Activated CD4-positive, alpha-beta T cell treated with anti-CD3 and anti-CD28 coated beads, Interleukin-2, amount 10 ng/mL, durations not matched to agents 24 days and 14 days (primary cell): Measurements from ENCODE around the gene AFAP1. TPM values are rescaled to one million over a fixed set of nuclear protein-coding genes. Genes with fewer than 3 reads are reported as not detected.
"Not testable (repeated sequence)": the region's sequence is repeated elsewhere in the genome, so short reads cannot be mapped to it uniquely, and the experiment has no call there.

Source experiments
- DNase-seq: peaks from one replicate; pipeline ENCODE4 v3.0.0; 2022
- H3K27ac Mint-ChIP-seq: one replicate; pipeline ENCODE4 v1.8.0; 2022; ENCODE audit warnings: mild to moderate bottlenecking, mixed read lengths
- H3K27me3 Mint-ChIP-seq: one replicate; pipeline ENCODE4 v1.8.0; 2022; ENCODE audit warnings: mixed read lengths
- H3K36me3 Mint-ChIP-seq: one replicate; pipeline ENCODE4 v1.8.0; 2022; ENCODE audit warnings: low read depth, mild to moderate bottlenecking, mixed read lengths
- H3K4me1 Mint-ChIP-seq: one replicate; pipeline ENCODE4 v1.8.0; 2021; ENCODE audit warnings: mixed read lengths
- H3K4me3 Mint-ChIP-seq: one replicate; pipeline ENCODE4 v1.8.0; 2022; ENCODE audit warnings: mild to moderate bottlenecking, moderate library complexity, mixed read lengths
- H3K9me3 Mint-ChIP-seq: one replicate; pipeline ENCODE4 v1.8.0; 2021; ENCODE audit warnings: mixed read lengths
- intact Hi-C: fragments of 100-400 bp; cut with micrococcal nuclease; formaldehyde crosslinking; loops from one replicate; pipeline ENCODE4 v1.15.1; 2023
- total RNA-seq: library from RNA; stranded (reverse); gene quantifications from 2 replicates; pipeline ENCODE4 v1.2.3, GENCODE V29; 2022

Gene AFAP1
- total RNA-seq, 1 donor from 2014 or later, result 37.6 TPM

DNA sequence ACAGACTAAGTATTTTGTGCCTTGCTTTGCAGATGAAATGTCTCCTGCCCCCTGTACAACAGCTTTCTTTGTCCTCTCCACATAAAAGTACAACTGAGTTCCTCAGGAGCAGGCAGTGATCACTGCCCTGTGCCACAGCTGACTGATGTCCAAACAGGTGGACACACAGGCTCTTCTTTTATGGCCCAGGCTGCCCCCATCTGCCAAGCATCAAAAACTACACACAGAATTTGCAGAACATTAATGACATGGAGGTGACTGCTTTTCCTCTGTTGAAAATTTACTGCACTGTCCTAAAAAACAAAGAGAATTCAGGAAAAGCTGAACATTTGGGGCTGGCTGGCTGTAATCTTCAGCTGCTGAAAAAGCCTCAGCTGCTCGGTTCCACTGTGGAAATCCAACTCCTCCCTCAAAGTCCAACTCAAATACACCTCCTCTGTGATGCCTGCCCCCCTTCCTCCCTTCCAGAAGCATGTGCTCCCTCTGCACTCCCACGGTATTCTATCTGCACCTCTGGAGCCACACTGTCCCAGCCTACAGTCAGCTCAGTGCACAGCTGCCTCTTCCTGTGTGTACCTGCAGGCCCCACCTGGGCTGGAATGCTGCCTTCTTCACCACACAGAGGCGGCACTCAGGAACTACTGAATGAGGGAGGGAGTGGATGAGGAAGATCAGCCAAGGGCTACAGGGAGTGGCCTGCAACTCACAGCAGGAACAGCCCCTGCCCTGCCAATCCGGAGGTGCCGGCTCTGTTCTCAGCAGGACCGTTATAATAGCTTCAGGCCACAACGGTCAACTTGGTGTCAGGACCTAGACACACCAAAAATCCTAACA lies 10.3 kb downstream of the AFAP1 start:
- no peak overlapping the region for H3K4me3 Mint-ChIP-seq
- H3K27me3 Mint-ChIP-seq, result no peaks in the 10 kb centered on the region
- intact Hi-C loops, result no loop called here
- DNase-seq, result no peak
- H3K36me3 Mint-ChIP-seq, result peaks cover 4% of the 10 kb centered on the region
- H3K9me3 Mint-ChIP-seq, result no peaks in the 10 kb centered on the region
- H3K4me1 Mint-ChIP-seq, result peaks cover 17% of the 10 kb centered on the region
- H3K27ac Mint-ChIP-seq, result no peak overlapping the region

DNA sequence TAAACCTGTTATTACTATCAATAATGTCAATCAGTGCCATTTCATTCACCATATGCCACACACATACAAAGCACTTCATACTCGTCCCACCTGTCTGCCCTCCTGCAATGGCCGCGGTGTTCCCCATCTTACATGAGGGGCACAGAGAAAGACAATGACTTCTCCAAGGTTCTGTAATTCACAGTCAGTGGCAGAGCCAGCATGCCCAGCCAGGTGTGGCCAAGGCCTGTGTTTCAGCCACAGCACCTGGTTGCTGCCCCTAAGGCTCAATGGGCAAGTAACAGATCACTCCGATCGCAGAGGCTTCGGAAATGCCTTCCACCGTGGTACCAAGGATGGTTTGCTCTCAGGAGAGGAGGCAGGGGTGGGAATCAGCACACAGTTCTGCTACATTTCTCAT lies 10.9 kb downstream of the AFAP1 start:
- H3K27me3 Mint-ChIP-seq, result no peaks in the 10 kb centered on the region
- no peak overlapping the region for H3K4me3 Mint-ChIP-seq
- H3K9me3 Mint-ChIP-seq, result no peaks in the 10 kb centered on the region
- H3K4me1 Mint-ChIP-seq, result peaks cover 17% of the 10 kb centered on the region
- DNase-seq, result no peak
- intact Hi-C loops, result no loop called here
- H3K27ac Mint-ChIP-seq, result no peak overlapping the region
- H3K36me3 Mint-ChIP-seq, result peaks cover 4% of the 10 kb centered on the region

DNA sequence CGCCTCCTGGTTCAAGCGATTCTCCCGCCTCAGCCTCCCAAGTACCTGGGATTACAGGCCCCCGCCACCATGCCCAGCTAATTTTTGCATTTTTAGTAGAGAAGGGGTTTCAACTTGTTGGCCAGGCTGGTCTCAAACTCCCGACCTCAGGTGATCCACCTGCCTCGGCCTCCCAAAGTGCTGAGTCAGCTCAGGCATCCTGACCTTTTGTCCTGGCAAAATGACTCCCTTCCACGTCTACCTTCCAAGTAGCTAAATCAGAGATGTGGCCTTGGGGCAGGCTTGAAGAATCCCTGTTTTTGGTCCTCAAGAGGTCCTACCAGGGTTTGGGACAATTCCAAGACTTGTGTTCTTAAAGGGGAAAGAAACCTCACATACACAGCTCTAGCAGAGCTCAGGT lies 12.8 kb downstream of the AFAP1 start:
- Mint-ChIP-seq H3K27me3 (no peaks in the 10 kb centered on the region), H3K4me1 (peaks cover 18% of the 10 kb centered on the region), H3K27ac (no peak overlapping the region), H3K36me3 (peaks cover 1% of the 10 kb centered on the region), H3K4me3 (no peak overlapping the region), H3K9me3 (no peaks in the 10 kb centered on the region)
- intact Hi-C loops, result no loop called here
- no peak for DNase-seq

DNA sequence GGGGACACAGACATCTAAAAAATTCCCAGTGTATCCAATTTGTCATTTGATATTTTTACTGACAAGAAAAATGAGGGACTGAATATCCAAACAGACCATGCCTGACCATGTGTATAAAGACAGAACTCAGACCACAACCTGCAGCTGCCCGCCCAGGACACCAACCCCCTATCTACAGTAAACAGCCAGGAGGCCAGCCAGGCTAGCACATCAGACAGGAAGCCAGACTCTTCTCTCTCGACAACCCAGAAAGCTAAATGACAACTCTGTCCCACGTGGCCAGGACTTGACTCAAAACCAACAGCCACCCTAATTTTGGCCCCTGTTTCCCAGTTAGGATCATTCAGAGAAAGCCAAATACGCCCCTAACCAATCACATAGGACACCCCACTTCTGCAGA lies 15.1 kb downstream of the AFAP1 start:
- no peak overlapping the region for H3K27ac Mint-ChIP-seq
- H3K9me3 Mint-ChIP-seq, result no peaks in the 10 kb centered on the region
- peaks cover 1% of the 10 kb centered on the region for H3K36me3 Mint-ChIP-seq
- no peaks in the 10 kb centered on the region for H3K27me3 Mint-ChIP-seq
- peaks cover 15% of the 10 kb centered on the region for H3K4me1 Mint-ChIP-seq
- no peak overlapping the region for H3K4me3 Mint-ChIP-seq
- DNase-seq, result no peak
- intact Hi-C loops, result no loop called here

DNA sequence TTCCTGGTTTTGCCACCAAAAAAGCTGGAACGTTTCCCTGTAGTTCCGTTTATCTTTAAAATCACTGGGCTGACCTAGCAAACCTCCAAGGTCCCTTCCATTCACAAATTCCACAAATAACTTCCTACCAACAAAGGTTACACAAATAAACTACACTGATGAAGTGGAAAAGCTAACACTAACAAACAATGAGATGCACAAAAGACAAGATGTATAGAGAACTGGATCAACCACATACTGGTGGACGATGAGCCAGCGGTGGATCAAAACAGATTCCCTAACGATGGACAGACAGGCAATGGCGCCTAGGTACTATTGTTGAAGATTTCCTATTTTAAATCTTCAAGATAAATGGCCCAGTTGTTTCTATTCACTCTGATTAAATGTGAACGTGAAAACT lies 15.5 kb downstream of the AFAP1 start:
- Mint-ChIP-seq H3K4me3 (no peak overlapping the region), H3K36me3 (peaks cover 1% of the 10 kb centered on the region), H3K9me3 (no peaks in the 10 kb centered on the region), H3K27ac (no peak overlapping the region), H3K27me3 (no peaks in the 10 kb centered on the region), H3K4me1 (peaks cover 13% of the 10 kb centered on the region)
- DNase-seq, result no peak
- intact Hi-C loops, result no loop called here

DNA sequence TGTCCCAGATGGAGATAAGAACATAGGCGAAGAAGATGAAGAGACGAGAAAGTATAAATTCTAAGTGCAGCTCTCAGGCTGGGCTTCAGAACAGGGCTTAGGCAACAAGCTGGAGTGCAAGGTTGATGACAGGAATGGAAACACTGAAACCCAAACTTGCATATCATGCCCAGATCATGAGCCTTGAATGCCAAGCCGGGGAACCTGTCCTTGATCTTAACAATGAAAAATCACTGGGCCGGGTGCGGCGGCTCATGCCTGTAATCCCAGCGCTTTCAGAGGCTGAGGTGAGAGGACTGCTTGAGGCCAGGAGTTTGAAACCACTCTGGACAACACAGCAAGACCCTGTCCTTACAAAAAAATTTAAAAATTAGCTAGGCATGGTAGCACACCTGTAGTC lies 17.2 kb downstream of the AFAP1 start:
- Mint-ChIP-seq H3K27ac (no peak overlapping the region), H3K4me1 (peaks cover 13% of the 10 kb centered on the region), H3K4me3 (no peak overlapping the region), H3K9me3 (no peaks in the 10 kb centered on the region), H3K27me3 (no peaks in the 10 kb centered on the region), H3K36me3 (no peaks in the 10 kb centered on the region)
- no peak for DNase-seq
- intact Hi-C loops, result no loop called here

DNA sequence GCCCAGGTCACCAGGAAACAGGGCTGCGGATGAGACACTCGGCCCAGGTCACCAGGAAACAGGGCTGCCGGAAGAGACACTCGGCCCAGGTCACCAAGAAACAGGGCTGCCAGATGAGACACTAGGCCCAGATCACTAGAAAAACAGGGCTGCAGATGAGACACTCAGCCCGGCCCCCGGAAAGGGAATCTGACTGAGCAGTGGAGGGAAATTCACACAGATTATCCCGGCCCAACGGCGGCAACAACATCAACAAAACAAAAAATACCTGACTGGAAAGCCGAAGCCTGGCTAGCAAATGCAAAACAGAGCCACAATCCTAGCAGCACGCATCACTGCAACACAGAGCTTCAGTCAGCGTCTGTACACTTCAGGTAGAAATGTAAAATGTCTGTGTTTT lies 20.7 kb downstream of the AFAP1 start:
- H3K36me3 Mint-ChIP-seq, result peaks cover 2% of the 10 kb centered on the region
- H3K4me1 Mint-ChIP-seq, result peaks cover 14% of the 10 kb centered on the region
- no peaks in the 10 kb centered on the region for H3K27me3 Mint-ChIP-seq
- no peak overlapping the region for H3K27ac Mint-ChIP-seq
- DNase-seq, result no peak
- no peak overlapping the region for H3K4me3 Mint-ChIP-seq
- intact Hi-C loops, result no loop called here
- H3K9me3 Mint-ChIP-seq, result no peaks in the 10 kb centered on the region

DNA sequence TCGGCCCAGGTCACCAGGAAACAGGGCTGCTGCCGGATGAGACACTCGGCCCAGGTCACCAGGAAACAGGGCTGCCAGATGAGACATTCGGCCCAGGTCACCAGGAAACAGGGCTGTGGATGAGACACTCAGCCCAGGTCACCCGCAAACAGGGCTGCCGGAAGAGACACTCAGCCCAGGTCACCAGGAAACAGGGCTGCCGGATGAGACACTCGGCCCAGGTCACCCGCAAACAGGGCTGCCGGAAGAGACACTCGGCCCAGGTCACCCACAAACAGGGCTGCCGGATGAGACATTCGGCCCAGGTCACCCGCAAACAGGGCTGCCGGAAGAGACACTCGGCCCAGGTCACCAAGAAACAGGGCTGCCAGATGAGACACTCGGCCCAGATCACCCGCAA lies 21.5 kb downstream of the AFAP1 start:
- intact Hi-C loops, DNase-seq, H3K4me3 Mint-ChIP-seq, H3K27ac Mint-ChIP-seq, H3K9me3 Mint-ChIP-seq, H3K27me3 Mint-ChIP-seq, H3K36me3 Mint-ChIP-seq: not testable (repeated sequence)
- peaks cover 12% of the 10 kb centered on the region for H3K4me1 Mint-ChIP-seq

DNA sequence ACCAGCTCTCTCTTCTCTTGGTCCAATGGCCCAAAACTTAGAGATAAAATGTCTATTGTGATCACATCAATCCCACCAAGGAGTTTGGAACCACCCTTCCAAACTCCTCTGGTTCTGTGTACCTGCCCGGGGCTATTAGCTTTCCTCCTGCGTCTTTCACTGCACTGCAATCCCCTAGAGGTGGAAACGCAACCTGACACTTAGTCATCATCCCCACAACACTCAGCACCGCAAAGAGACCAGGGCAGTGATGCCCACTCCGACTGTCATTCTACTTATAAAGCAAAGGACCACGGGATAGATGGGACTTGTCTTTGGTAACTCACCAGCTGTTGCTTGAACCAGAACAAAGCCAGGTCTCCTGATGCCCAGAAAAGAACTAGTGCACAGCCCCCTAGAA lies 22.0 kb downstream of the AFAP1 start:
- intact Hi-C loops, result no loop called here
- H3K27ac Mint-ChIP-seq, result no peak overlapping the region
- H3K4me3 Mint-ChIP-seq, result no peak overlapping the region

DNA sequence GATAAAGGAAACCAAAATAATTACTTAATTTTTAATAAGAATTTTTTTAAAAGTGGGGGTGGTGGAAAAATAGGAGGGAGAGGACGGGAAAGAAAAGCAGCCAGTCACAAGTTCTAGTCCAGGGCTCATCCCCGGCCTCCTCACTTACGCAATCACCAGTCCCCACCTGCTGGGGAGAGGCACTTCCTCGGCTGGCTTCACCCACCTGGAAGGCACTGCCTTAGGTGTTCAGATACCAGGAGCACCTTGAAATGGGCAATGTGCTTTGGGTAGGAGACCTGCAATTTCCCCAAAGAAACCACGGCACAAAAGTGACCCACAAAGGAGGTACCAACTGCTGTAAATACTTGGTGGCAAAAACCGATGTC lies 23.8 kb downstream of the AFAP1 start:
- intact Hi-C loops, result no loop called here
- no peaks in the 10 kb centered on the region for H3K27me3 Mint-ChIP-seq
- H3K27ac Mint-ChIP-seq, result no peak overlapping the region
- DNase-seq, result no peak
- H3K4me1 Mint-ChIP-seq, result peaks cover 12% of the 10 kb centered on the region
- peaks cover 2% of the 10 kb centered on the region for H3K36me3 Mint-ChIP-seq
- no peak overlapping the region for H3K4me3 Mint-ChIP-seq
- H3K9me3 Mint-ChIP-seq, result no peaks in the 10 kb centered on the region

More for the DNA sequence above, 22.0 kb downstream of the AFAP1 start:
- no peaks in the 10 kb centered on the region for H3K9me3 Mint-ChIP-seq
- H3K4me1 Mint-ChIP-seq, result peaks cover 12% of the 10 kb centered on the region
- DNase-seq, result no peak
- H3K36me3 Mint-ChIP-seq, result peaks cover 2% of the 10 kb centered on the region
- no peaks in the 10 kb centered on the region for H3K27me3 Mint-ChIP-seq

DNA sequence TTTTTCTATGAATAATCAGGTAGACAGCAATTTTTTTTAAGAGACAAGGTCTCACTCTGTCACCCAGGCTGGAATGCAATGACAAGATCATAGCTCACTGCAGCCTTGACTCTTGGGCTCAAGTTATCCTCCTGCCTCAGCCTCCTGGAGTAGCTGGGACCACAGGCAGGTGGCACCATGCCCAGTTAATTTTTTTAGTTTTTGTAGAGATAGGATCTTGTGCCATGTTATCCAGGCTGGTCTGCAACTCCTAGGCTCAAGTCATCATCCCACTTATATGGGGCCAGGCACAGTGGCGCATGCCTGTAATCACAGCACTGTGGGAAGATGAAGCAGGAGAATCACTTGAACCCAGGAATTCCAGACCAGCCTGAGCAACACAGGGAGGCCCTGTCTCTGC lies 26.8 kb downstream of the AFAP1 start:
- Mint-ChIP-seq H3K4me3 (no peak overlapping the region), H3K36me3 (peaks cover 2% of the 10 kb centered on the region), H3K27ac (no peak overlapping the region), H3K4me1 (peaks cover 24% of the 10 kb centered on the region), H3K9me3 (no peaks in the 10 kb centered on the region), H3K27me3 (no peaks in the 10 kb centered on the region)
- DNase-seq, result no peak
- intact Hi-C loops, result no loop called here

DNA sequence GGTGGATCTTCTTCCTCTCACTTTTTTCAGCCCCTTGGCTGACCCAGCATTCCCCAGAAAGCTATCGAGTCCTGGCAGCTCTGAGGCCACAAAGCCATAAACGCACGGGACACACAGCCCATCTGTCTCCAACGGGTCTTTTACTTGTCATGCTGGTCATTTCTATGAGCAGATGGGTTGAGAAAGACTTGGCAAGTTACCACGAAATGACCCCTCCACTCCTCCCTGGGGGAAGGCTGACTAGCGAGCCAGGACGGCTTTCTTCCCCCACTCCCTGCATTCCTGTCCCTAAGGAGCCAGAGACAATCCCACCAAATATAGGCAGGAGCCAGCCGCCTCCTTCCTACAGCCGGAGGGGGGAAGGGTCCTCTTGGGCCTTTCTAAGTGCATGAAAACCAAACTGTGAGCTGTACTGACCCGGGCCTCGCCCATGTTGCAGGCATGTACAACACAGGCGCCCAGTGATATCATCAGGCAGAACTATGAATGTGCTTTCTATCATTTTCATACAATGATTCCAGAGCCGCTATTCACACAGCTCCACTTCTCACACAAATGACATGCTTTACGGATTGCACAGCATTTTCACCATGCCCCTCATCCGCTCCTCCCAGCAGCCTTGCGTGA lies 28.6 kb downstream of the AFAP1 start:
- DNase-seq, result no peak
- peaks cover 5% of the 10 kb centered on the region for H3K36me3 Mint-ChIP-seq
- intact Hi-C loops, result no loop called here

DNA sequence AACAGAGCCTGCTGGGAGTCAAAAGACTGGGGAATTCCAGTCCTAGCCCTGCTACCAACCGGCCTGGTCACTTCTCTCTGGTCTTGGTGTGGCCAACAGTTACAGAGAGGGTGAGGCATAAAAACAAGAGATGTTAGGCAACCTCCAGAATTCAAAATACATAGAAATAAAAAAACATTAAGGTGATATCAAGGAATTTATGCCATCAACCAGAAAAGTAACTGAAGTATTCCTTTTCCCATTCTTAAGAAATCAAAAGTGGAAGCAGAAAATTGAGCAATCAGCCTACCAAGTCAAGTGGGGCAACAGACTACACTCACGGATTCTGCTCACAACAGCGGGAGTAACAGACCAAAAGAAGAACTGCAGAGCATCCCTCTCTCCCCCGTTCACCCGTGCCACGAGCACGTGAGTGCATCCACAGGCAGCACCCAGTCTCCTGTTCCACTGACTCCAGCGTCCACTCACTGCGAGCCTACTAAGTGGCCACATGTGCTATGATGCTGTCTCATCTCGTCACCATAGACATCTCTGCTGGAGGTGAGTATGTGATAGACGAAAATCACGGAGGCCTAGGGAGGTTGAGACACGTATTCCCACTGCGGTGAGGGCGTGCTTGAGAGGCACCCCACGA lies 29.3 kb downstream of the AFAP1 start:
- Mint-ChIP-seq H3K4me1 (peaks cover 19% of the 10 kb centered on the region), H3K4me3 (no peak overlapping the region), H3K9me3 (no peaks in the 10 kb centered on the region), H3K36me3 (peaks cover 5% of the 10 kb centered on the region), H3K27ac (no peak overlapping the region), H3K27me3 (no peaks in the 10 kb centered on the region)
- intact Hi-C loops, result no loop called here
- DNase-seq, result no peak

More for the DNA sequence above, 28.6 kb downstream of the AFAP1 start:
- Mint-ChIP-seq H3K9me3 (no peaks in the 10 kb centered on the region), H3K27ac (no peak overlapping the region), H3K4me1 (peaks cover 22% of the 10 kb centered on the region), H3K27me3 (no peaks in the 10 kb centered on the region), H3K4me3 (no peak overlapping the region)

DNA sequence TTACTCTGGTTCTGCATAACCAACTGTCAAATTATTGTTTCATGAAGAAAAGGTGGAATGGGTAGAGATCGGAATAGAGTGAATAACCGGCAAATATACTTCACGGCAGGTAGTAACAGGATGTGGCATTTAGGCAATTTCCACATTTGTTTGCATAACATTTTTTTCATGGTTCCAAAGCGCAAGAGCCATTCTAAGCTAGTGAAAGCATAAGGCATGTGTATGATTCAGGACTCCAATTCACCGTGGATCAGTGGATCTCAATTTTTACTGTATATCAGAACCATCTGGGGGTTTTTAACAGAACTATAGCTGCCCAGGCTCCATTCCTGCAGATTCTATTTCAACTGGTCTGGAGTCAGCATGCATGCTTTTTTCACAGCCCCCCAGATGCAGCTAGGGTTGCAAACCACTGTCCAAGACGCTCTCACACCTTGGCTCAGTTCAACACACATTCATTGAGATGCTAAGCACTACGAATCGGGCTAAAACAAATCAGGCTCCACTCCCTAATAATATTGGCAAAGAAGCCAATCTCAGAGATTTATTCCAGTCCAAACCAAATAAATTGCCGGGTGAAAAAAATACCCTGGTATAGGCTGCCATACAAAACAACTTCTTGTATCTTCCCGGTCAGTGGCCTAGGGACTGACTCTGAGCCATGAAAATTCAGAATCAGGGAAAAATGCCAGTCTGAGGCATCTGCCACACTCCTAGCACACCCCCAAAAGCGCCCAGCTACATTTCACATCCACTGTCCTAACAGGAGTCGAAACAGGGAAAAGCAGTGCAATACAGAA lies 30.0 kb downstream of the AFAP1 start:
- no peak overlapping the region for H3K27ac Mint-ChIP-seq
- DNase-seq, result no peak
- peaks cover 3% of the 10 kb centered on the region for H3K36me3 Mint-ChIP-seq
- peaks cover 14% of the 10 kb centered on the region for H3K4me1 Mint-ChIP-seq
- H3K9me3 Mint-ChIP-seq, result no peaks in the 10 kb centered on the region
- H3K27me3 Mint-ChIP-seq, result no peaks in the 10 kb centered on the region
- intact Hi-C loops, result no loop called here
- H3K4me3 Mint-ChIP-seq, result no peak overlapping the region
